Ishikawa (cell line): ENCODE measurements around the gene ARL13A.

Experiments used
- CEBPB ChIP-seq: IDR thresholded peaks from 2 replicates; pipeline ENCODE4 v1.6.1; 2012
- EP300 ChIP-seq: IDR thresholded peaks from 2 replicates; pipeline ENCODE4 v1.6.1; 2012; ENCODE audit warnings: borderline replicate concordance
- NFIC ChIP-seq: IDR thresholded peaks from 2 replicates; pipeline ENCODE4 v1.6.1; 2012
- RAD21 ChIP-seq: IDR thresholded peaks from 2 replicates; pipeline ENCODE4 v1.6.1; 2012; ENCODE audit warnings: low read depth
- TF ChIP-seq, protein P1 (sequence below): IDR thresholded peaks from 2 replicates; pipeline ENCODE4 v1.6.1; 2012

DNA sequence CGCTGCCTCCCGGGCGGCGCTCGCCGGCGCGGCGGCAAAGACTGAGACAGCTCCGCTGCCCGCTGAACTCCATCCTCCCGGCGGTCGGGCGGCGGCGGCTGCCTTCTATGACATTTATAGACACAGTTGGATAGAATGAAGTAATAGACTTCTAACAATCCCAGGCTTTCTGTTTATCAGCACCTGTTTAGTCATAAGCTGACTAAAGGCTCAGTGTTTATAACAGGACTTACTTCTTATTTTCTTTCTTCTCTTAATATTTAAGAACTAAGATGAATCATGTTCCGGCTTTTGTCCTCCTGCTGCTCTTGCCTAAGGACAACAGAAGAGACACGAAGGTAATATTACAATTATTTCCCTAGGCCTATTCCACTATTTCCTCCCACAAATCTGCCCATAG lies 3.9 kb downstream of the ARL13A start:
- TF ChIP-seq NFIC (no peak), CEBPB (no peak), EP300 (no peak), RAD21 (no peak)
- TF ChIP-seq, protein P1, sequence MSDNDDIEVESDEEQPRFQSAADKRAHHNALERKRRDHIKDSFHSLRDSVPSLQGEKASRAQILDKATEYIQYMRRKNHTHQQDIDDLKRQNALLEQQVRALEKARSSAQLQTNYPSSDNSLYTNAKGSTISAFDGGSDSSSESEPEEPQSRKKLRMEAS = no peak
